ENCODE results near the gene ADRA2B.
"Not testable (repeated sequence)": the region's sequence is repeated elsewhere in the genome, so short reads cannot be mapped to it uniquely, and the experiment has no call there.

Gene ADRA2B

DNA sequence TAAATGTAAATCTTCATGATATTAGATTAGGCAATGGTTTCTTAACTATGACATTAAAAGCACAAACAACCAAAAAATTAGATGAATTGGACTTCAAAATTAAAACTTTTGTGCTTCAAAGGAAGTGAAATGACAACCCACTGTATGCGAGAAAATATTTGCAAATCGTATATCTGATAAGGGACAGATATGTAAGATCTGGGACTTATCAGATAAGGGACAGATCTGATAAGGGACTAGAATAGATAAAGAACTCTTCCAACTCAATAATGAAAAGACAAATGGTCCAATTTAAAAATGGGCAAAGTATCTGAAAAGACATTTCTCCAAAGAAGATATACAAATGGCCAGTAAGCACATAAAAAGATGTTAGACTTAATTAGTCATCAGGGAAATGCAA lies 29.2 kb downstream of the ADRA2B start:
- DNase-seq (ENCODE audit: low read depth) = no peak

DNA sequence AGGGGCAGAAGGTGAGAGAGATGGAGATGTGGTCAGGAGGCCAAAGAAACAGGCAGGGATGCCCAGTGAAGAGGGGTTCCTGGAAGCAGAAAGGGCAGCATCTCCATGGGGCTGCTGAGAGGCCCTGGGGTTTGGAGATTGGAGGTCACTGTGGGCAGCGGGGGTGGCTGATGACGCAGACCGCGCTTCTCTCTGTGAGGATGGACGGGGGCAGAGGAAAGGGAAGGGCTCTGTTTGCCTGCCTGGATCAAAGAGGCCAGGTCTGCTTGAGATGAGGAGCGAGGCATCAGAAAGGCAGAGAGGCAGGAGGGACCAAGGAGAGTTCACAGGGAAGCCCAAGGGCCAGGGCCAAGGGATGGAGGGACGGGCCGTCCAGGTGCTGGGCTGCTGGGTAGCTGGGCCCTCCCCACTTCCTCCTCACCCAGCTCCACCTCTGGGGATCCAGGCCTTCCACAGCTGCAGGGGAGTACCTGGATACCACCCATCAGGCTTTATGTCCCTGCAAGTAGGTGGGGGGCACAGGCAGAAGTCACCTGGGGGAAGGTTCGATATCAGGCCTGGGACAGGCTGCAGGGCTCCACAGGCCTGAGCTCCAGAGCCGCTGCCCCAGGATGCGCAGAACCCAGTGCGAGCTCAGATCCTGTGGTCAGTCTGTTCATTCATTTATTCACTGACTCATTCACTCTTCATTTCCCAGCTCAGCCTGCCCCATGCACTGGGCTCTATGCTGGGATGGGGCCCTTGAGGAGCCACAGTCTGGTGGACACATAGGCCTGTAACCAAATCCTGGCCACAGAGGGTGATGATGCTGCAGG lies 30.6 kb downstream of the ADRA2B start:
- DNase-seq (ENCODE audit: low read depth) = no peak

- DNase-seq (ENCODE audit: low read depth) = not testable (repeated sequence)
Observed at GRCh38 chr2:96084858-96085518, 31.4 kb downstream of the ADRA2B start.

- DNase-seq (ENCODE audit: low read depth) = no peak
Observed at GRCh38 chr2:96083989-96084857, 32.1 kb downstream of the ADRA2B start.

GRCh38 chr2:96083064-96083939 lies 33.1 kb downstream of the ADRA2B start:
- DNase-seq (ENCODE audit: low read depth) = no peak

- no peak for DNase-seq (ENCODE audit: low read depth)
Observed at GRCh38 chr2:96082211-96083063, 33.9 kb downstream of the ADRA2B start.

- DNase-seq (ENCODE audit: low read depth) = no peak
Observed at GRCh38 chr2:96081042-96081441, 35.3 kb downstream of the ADRA2B start.

GRCh38 chr2:96075199-96075771 lies 41.1 kb downstream of the ADRA2B start:
- no peak for DNase-seq (ENCODE audit: low read depth)

- no peak for DNase-seq (ENCODE audit: low read depth)
Observed at GRCh38 chr2:96074156-96074555, 42.2 kb downstream of the ADRA2B start.

DNA sequence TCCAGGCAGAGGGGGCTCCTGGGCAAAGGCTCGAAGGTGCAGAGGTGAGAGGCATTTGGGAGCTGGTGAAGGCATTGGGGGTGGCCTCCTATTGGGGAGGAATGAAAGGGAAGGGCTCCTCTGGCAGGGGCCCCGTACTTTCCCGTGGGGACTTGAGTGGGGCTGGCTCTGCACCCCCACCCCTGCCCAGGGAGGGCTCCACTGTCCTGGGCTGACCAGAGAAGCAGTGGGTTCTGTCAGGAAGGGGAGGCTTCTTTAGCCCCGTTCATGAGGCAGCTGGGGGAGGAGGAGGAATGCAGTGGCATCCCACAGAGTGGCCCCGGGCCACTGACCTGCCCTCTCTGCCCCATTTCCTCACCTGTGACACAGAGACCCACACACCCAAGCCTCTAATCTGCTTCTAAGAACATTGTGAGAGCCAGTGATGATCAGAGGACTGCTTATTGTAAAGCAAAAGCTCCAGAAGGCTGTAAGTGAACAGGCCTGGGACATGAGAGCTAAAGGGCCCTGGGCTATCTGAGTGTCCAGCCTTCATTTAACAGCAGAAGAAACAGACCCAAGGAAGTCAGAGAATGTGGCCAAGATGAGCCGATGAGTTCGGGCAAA lies 43.1 kb downstream of the ADRA2B start:
- DNase-seq (ENCODE audit: low read depth) = no peak

DNA sequence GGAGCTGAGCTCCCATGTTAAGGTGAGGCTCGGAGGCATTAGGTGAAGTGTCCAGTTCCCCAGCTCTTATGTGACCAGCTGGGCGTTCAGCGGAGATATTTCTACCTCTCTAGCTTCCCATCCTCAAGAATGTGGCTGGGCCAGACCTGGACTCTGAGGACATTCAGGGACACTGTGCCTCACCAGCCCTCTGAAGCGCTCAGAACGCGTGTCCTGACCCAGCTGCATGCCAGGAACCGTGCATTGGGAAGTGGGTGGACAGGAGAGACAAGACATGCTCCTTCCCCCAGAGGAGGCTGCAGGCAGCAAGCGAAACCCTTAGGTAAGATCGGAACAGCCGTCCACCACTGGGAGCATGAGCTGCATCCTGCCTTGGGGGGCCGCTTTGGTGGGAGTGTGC lies 43.6 kb downstream of the ADRA2B start:
- DNase-seq (ENCODE audit: low read depth) = no peak

- DNase-seq (ENCODE audit: low read depth) = not testable (repeated sequence)
Observed at GRCh38 chr2:96071977-96072491, 44.3 kb downstream of the ADRA2B start.

DNA sequence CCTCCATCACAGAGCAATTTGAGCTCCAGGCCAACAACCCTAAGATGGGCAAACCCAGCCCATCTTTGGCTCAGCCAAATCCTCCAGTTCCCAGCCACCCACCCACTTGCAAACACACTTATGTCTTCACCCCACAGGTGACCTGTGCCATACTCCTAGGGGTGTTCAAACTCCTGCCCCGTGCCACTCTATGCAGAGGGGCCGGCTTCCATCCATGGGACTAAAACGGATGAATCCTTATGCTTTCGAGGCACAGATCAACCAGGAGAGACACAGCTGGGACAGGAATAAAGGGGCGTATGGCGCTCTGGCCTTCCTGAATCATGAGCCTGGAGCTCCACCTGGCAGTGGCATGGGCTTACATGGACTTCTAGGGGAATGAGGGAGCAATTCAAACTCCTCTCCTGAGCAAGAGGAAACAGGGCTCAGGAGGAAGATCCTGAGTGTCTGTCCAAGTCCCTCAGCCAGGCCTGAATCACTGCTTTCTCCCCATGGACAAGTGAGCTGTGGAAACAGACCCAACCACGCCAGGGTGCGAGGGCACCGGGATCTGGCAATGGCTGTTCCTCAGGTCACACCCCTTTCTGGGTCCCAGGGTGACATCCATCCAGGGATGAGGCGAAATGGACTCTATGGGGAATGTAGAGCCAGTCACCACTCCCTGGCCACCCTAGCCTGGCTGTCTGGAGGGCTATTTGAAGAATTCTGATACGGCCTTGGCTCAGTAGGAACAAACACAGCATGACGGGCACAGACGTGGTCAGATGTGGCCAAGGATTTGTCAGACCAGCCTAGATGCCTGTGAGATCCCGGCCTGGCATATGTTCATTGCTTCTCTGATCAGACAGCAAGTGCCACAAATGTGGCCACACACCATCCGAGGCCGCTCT lies 45.0 kb downstream of the ADRA2B start:
- not testable (repeated sequence) for DNase-seq (ENCODE audit: low read depth)

GRCh38 chr2:96070351-96070750 lies 46.0 kb downstream of the ADRA2B start:
- not testable (repeated sequence) for DNase-seq (ENCODE audit: low read depth)

DNA sequence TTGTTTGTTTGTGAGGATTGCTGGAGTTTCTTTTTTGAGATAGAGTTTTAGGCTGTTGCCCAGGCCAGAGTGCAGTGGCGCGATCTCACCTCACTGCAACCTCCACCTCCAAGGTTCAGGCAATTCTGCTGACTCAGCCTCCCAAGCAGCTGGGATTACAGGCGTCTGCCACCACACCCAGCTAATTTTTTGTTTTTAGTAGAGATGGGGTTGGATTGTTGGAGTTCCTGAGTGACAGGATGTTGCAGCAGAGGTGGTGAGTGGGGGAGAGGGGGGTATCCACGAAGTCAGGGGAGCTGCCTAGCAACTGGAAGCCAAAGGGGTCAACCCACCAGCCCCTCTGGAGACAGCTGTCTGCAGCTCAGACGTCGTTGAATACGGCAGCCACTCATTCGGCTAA lies 46.5 kb downstream of the ADRA2B start:
- not testable (repeated sequence) for DNase-seq (ENCODE audit: low read depth)

DNA sequence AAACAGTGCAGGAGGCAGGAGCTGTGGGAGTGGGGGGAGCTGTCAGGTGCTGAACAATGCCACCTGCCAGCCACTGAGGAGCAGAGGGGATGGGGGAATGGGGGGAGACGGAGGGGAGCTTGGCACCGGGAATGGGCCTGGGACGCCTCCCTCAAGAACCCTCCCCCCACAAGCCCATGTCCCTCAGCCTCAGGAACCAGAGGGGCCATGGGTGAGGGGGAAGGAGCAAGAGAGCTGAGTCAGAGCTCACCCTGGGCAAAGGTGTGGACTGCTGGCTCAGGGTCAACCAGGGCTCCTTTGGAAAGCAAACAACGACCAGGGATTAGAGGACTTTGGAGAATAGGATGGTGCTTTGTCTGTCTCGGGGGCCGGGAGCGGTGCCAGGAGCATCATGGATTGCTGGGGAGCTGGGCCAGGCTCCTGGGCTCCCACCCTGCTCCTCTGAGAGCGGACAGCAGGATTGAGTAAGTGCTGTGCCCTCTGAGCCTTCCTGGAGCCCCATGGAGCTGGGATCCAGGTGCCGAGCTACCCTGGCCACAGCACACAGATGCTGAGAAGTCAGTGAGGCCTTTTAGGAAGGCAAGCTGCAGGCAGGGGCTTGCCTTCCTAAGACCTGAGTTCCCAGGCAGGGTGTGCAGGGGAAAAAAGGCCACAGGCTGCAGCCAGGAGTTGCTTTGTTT lies 48.3 kb downstream of the ADRA2B start:
- DNase-seq (ENCODE audit: low read depth) = not testable (repeated sequence)

DNA sequence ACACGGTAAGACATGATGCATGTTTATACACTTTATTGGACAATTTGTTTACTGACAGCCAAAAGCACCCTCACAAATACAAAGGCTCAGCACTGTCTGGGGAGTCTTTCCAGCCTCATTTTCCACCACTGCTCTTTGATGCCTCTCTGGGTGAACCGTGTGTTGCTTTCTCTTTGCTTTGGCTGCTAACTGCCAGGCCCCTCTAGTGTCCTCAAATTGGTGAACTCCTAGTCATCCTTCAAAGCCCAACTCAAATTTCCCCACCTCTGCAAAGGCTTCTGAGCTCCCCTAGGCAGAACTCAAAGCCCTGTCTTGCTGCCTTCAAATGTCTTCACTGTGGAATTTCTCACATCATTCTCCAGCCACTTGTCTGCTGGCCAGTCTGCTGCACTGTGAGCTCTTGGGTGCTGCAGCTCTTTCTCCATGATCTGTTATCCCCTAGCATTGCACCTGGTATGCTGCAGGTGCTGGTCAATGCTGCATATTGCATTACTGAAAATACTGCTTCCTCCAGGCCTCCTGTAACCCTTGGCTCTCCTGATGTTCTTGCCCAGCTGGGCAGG lies 49.2 kb downstream of the ADRA2B start:
- not testable (repeated sequence) for DNase-seq (ENCODE audit: low read depth)

GRCh38 chr2:96066511-96066910 lies 49.9 kb downstream of the ADRA2B start:
- not testable (repeated sequence) for DNase-seq (ENCODE audit: low read depth)

Data from activated T-helper 1 cell treated with Interleukin-2 at 50 U/mL for 16 hours (primary cell).